ENCODE data around the gene PEX11B.
"Not testable (repeated sequence)": the region's sequence is repeated elsewhere in the genome, so short reads cannot be mapped to it uniquely, and the experiment has no call there.

PEX11B gene

GRCh38 chr1:145951526-145951925 is 33.0 kb upstream of the PEX11B start:
- DNase-seq, result no peak

- DNase-seq, result no peak
Measured at GRCh38 chr1:145949219-145949618, 30.7 kb upstream of the PEX11B start.

- DNase-seq, result no peak
Measured at GRCh38 chr1:145947551-145947950, 29.0 kb upstream of the PEX11B start.

- no peak for DNase-seq
Measured at GRCh38 chr1:145946477-145946986, 28.0 kb upstream of the PEX11B start.

- no peak for DNase-seq
Measured at GRCh38 chr1:145944532-145944931, 26.0 kb upstream of the PEX11B start.

- DNase-seq, result no peak
Measured at GRCh38 chr1:145942871-145943270, 24.4 kb upstream of the PEX11B start.

GRCh38 chr1:145942405-145942804 is 23.9 kb upstream of the PEX11B start:
- DNase-seq, result no peak

- DNase-seq, result no peak
Measured at GRCh38 chr1:145937436-145937835, 18.9 kb upstream of the PEX11B start.

GRCh38 chr1:145936247-145936646 is 17.7 kb upstream of the PEX11B start:
- no peak for DNase-seq

GRCh38 chr1:145935708-145936107 is 17.2 kb upstream of the PEX11B start:
- DNase-seq, result no peak

- DNase-seq, result not testable (repeated sequence)
Measured at GRCh38 chr1:145932522-145933009, 14.0 kb upstream of the PEX11B start.

- DNase-seq, result no peak
Measured at GRCh38 chr1:145927916-145928643, 9.6 kb upstream of the PEX11B start.

GRCh38 chr1:145927063-145927886 is 8.8 kb upstream of the PEX11B start, which contains the start of gene RBM8A:
RBM8A (minus strand) TSS chr1:145927484; CDS start chr1:145927426, 58 bp downstream.
- DNase-seq, result peak; percentile 99

GRCh38 chr1:145926686-145927062 is 8.2 kb upstream of the PEX11B start:
- DNase-seq, result no peak

- no peak for DNase-seq
Measured at GRCh38 chr1:145922266-145922665, 3.7 kb upstream of the PEX11B start.

- DNase-seq, result not testable (repeated sequence)
Measured at GRCh38 chr1:145920297-145920696, 1.8 kb upstream of the PEX11B start.

GRCh38 chr1:145918992-145919939 is 749 bp upstream of the PEX11B start:
- DNase-seq, result peak; percentile 47

GRCh38 chr1:145917595-145917994 is 922 bp downstream of the PEX11B start:
- no peak for DNase-seq

- DNase-seq, result peak; percentile 57
Measured at GRCh38 chr1:145916745-145917144, 1.8 kb downstream of the PEX11B start.

- DNase-seq, result no peak
Measured at GRCh38 chr1:145912128-145912641, 6.3 kb downstream of the PEX11B start.

GRCh38 chr1:145908653-145909052 is 9.9 kb downstream of the PEX11B start:
- DNase-seq, result no peak

All from inflammatory macrophage treated with lipopolysaccharide for 4 hours (primary cell).